Measurements from ENCODE around the gene GAS7.
A peak's percentile ranks its signal among the peaks of the same experiment; 100 is the strongest.

Gene GAS7

GRCh38 chr17:9935408-9935807 lies 263.0 kb downstream of the GAS7 start:
- TF ChIP-seq CTCF (IDR thresholded peaks at IDR 0.05; ENCODE audit: control insufficient read depth, insufficient read depth, low read depth, low read length, missing control alignments): no peak
- H3K4me3 ChIP-seq (ENCODE audit: control insufficient read depth, low read depth, low read length): no peak overlapping the region
- DNase-seq (ENCODE audit: low read depth): no peak

GRCh38 chr17:9934331-9934730 lies 264.1 kb downstream of the GAS7 start:
- no peak overlapping the region for H3K4me3 ChIP-seq (ENCODE audit: control insufficient read depth, low read depth, low read length)
- TF ChIP-seq CTCF (IDR thresholded peaks at IDR 0.05; ENCODE audit: control insufficient read depth, insufficient read depth, low read depth, low read length, missing control alignments): no peak
- DNase-seq (ENCODE audit: low read depth): no peak

- no peak overlapping the region for H3K4me3 ChIP-seq (ENCODE audit: control insufficient read depth, low read depth, low read length)
- no peak for DNase-seq (ENCODE audit: low read depth)
- TF ChIP-seq CTCF (IDR thresholded peaks at IDR 0.05; ENCODE audit: control insufficient read depth, insufficient read depth, low read depth, low read length, missing control alignments): no peak
These were observed 265.9 kb downstream of the GAS7 start for GRCh38 chr17:9932491-9932890.

GRCh38 chr17:9931144-9931741 lies 267.2 kb downstream of the GAS7 start:
- H3K4me3 ChIP-seq (ENCODE audit: control insufficient read depth, low read depth, low read length): no peak overlapping the region
- no peak for DNase-seq (ENCODE audit: low read depth)
- no peak for TF ChIP-seq CTCF (IDR thresholded peaks at IDR 0.05; ENCODE audit: control insufficient read depth, insufficient read depth, low read depth, low read length, missing control alignments)

GRCh38 chr17:9929871-9930270 lies 268.5 kb downstream of the GAS7 start:
- H3K4me3 ChIP-seq (ENCODE audit: control insufficient read depth, low read depth, low read length): no peak overlapping the region
- TF ChIP-seq CTCF (IDR thresholded peaks at IDR 0.05; ENCODE audit: control insufficient read depth, insufficient read depth, low read depth, low read length, missing control alignments): no peak
- DNase-seq (ENCODE audit: low read depth): no peak

GRCh38 chr17:9928601-9929333 lies 269.6 kb downstream of the GAS7 start:
- DNase-seq (ENCODE audit: low read depth): peak; percentile 29

More at GRCh38 chr17:9928601-9929333, 269.6 kb downstream of the GAS7 start:
- peak; percentile 60 for TF ChIP-seq CTCF (IDR thresholded peaks at IDR 0.05; ENCODE audit: control insufficient read depth, insufficient read depth, low read depth, low read length, missing control alignments)
- H3K4me3 ChIP-seq (ENCODE audit: control insufficient read depth, low read depth, low read length): no peak overlapping the region

All from AG09309 (cell line).